GM18526 (cell line): ENCODE measurements around the gene GGT1.
"Not testable (repeated sequence)": the region's sequence is repeated elsewhere in the genome, so short reads cannot be mapped to it uniquely, and the experiment has no call there.

ENCODE experiments used
- POLR2A ChIP-seq: IDR thresholded peaks from 3 replicates; pipeline ENCODE4 v1.6.1; 2011; ENCODE audit not compliant: insufficient read length; ENCODE audit errors: extremely low read depth

The GGT1 gene

DNA sequence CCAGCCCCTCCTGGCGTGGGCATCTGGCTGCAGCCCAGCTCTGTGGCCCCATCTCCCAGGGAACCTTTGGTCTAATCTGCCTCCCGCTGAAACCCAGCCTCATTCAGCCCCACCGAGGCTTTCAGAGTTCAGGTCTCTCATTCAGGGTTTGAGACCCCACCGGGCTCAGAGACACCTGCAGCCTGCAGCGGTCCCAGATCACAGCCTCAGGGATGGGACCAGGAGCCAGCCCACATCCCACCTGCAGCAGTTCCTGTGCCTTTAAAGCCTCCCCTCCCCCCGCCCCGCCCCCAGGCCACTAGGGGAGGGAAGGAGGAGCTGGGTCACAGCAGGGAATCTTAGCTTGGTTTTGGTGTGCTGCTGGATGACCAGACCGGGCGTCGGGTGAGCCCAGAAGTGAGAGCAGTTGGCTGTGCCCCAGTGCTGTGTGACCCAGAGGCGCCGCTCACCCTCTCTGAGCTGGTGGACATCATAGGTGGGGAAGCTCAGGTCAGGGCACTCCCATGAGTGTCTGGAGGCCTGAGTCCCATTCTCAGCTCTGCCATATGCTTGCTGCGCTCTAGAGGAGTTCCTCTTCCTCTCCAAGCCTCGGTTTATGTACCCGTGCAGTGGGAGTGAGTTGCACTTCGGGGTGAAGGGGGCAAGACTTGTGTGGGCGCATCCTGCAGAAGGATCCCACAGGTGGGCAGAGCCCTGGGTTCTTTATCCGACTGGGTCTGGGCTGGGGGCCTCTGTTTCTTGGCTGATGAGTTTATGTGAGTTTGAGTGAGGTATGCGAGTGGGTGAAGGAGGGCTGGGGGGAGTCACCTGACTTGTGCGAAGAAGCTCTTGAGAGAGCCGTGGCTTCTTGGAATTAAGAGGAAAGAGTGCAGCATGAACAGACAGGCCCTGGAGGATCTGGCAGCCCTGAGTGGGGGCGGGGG is at the start of gene GGT1:
GGT1 (plus strand) TSS at position 347 of the 923 bp plus-strand sequence. CDS start 7,889 bp downstream, outside the sequence.
- TF ChIP-seq POLR2A: not testable (repeated sequence)

DNA sequence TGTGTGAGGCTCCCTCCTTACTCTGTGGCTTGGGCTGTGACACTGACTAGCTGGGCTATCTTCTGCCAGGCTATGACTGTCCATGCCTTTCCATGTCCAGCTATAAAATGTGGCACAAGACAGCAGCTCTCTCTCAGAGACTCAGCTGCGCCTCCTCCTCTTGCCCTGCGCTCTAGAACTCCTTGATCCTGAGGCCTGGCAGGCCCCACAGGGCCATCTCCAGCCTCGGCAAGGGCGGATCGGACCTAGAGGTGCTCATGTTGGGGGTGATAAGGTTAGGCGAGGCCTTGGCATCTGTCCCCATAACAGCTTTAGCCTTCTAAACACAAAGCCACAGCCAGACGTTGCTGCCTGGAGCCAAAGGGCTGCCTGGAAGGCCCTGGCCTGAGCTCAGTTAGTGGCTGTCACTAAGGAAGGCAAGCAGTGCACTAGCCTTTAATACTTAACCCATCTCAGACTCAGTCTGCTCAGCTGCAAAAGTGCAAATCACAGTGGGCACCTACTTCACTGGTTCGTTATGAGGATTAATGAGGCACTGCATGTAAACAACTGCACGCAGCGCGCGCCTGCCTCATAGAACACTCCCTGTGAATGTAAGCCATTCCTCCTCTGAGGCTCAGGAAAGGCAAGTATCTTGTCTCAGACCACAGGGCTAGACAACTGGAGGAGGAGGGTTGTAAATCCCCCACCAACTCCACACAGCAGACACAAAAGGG is 49.2 kb upstream of the GGT1 start:
- TF ChIP-seq POLR2A: no peak

GRCh38 chr22:24554313-24555164 is 48.5 kb upstream of the GGT1 start, which contains the start of gene GUCD1:
TSS of gene GUCD1 (minus strand) at chr22:24555138. CDS start at chr22:24554991, 147 bp downstream.
- TF ChIP-seq POLR2A: peak; percentile 67

DNA sequence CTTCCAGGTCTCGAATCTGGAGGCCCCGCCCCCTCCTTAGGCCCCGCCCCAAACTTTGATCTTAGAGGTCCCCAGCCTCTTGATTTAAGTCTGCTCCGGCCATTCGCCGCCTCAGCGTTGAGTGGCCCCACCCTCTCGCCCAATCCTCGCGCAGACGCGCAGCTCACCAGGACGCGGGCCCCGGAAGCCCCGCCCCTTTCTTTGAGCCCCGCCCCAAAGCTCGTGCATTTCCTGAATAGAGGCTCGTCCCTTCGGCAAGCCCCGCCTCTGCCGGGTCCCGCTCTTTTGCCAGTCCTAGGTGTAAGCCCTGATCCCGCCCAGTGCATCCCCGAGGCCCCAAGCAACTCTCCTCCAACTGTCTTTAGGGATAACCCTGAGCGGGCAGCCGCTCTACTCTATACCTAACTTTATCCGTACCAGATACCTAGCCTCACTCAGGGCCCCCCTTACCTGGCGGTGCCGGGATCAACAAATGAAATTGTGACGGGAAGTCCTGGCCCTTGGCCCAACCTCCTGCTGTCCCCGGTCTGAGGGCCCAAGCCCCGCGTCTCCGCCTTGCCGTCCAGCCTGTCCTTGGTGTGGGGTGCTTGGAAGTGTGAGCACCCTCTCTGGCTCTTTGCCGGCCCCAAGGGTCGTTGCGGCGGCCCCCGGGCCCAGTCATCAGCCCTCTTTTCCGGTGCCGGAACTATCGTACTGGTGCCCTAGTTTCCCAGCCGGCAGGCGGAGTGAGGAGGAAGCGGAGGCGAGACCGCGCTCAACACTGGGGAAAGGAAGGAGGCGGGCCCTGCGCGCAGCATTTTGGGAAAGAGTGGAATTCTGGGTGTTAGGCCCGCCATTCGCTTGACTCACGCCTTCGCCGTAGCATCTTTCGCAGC is 47.6 kb upstream of the GGT1 start, which contains the start of gene SNRPD3:
SNRPD3 (plus strand) TSS at position 835 of the 875 bp plus-strand sequence. CDS start 1,676 bp downstream, outside the sequence.
- peak; percentile 77 for TF ChIP-seq POLR2A

DNA sequence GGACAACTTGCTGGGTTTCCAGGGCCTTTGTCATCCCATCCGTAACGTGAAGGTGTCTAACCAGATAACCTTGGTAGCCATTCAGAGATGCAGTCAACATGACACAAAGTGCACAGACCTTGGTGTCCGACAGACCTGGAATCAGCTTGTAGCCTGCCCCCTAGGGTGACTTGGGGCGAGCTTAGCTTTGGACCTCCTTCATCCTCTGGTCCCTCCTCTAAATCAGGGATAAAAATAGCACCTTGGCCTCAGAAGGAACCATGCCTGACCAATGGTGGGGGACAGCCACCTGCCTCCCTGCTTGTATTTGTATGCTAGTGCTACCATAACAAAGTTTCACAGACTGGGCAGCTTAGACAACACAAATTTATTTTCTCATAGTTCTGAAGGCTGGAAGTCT is 43.5 kb upstream of the GGT1 start:
- TF ChIP-seq POLR2A: no peak

DNA sequence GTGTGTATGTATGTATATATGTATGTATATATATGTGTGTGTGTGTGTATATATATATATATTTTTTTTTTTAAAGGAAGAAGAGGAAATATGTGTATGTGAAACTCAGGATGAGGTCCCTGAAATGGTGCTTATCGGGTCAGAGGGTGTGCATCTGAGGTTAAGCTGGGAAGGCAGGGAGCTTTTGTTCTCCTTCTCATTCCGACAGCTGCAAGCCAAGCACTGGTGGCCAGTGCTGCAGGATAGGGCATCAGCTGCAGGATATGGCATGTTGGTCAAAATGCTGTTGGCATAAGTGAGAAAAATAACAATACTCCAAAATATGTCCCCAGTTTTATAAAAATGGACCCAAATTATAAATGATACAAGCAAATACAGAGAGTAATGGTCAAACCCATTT is 39.7 kb upstream of the GGT1 start:
- TF ChIP-seq POLR2A: no peak

GRCh38 chr22:24564376-24565058 is 38.5 kb upstream of the GGT1 start:
- no peak for TF ChIP-seq POLR2A

DNA sequence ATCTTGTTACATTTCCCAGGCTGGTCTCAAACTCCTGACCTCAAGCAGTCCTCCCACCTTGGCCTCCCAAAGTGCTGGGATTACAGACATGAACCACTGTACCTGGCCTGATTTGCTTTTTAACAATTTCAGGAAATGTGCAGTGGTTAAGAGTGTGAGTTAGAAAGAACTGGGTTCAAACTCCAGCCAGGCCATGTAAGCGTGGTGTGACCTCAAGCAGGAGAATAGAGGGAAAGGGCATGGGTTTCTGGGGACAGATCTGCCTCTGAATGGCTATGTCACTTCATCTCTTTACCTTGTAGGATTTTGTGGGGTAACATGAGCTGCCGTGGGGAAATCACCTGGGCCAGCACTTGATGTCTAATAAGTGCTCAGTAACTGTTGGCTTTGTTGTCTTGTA is 37.9 kb upstream of the GGT1 start:
- TF ChIP-seq POLR2A: no peak

GRCh38 chr22:24566899-24567511 is 36.0 kb upstream of the GGT1 start:
- TF ChIP-seq POLR2A: no peak

- TF ChIP-seq POLR2A: no peak
These were observed 35.3 kb upstream of the GGT1 start for GRCh38 chr22:24567668-24568067.

DNA sequence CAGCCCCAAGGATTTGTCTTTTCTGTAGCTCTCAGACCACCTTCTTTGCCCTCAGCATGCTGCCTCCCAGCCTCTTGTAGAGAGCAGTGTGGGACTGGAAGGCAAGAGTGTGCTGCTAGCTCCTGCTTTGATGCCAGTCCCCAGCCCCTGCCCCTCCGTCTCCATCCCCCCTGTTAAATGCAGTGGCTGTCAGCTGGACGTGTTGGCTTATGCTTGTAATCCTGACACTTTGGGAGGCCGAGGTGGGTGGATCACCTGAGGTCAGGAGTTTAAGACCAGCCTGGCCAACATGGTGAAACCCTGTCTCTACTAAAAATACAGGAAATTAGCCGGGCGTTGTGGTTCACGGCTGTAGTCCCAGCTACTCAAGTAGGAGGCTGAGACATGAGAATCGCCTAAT is 31.7 kb upstream of the GGT1 start:
- no peak for TF ChIP-seq POLR2A

DNA sequence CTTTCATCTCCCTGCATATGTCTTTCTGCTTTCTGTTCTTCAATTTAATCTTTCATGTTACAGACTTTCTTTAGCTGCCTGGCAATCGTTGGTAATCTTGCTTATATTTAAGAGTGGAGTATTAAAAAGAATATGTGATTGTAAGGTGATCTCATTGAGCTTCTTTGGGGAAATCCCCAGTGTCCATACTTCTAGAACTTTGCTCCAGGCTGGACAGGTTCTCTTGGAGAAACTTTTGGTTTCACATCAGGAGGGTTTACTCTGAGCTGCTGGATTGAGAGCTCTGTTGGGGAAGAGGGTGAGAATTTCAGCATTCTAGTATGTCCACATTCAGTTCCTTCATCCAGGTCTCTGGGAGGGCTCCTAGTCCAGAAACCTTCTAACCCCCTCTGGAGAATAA is 26.2 kb upstream of the GGT1 start:
- TF ChIP-seq POLR2A: no peak

DNA sequence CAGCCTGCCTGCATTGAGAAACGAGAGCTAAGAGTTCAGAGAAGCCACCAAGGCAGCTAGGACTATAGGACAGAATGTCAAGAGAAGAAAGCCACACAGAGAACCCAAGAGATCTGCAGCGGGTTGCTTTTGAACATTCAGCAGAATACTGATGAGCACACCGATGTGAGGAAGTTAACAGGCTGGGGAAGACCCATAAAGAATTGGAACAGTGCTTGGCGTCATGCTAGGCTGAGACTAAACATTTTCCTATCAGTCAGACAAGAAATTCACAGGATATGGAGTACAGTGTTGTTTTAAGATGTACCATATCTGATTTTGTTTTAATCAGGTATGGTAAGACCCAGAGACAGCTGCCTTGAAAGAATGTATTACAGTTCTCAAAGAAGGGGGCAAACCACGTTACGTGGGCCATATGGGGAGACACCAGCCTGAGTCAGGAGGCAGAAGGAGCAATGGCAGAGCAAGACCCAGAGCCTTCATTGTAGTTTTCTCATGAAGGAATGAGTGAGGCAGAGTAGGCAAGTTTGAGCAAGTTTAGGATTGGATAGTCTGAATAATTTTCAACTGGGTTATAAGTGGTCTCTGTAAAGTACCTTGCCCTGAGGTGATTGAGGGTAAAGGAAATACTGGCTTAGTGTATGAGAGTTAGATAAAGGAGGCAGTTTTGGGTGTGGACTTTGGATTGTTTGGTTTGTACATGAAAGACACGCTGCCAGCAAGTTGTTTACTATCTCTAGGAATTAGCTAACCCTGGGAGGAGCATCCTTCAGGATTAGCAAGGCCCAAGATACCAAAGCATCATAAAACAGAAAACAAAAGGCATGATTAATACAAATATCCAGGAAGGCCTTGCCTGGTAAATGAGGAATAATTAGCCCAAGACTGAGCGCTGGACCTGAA is 24.4 kb upstream of the GGT1 start:
- TF ChIP-seq POLR2A: no peak

GRCh38 chr22:24579258-24579601 is 23.8 kb upstream of the GGT1 start:
- TF ChIP-seq POLR2A: no peak
